Astrocyte of the spinal cord (primary cell): ENCODE measurements around the gene SBF1.
A peak's percentile ranks its signal among the peaks of the same experiment; 100 is the strongest.

Experiments
- DNase-seq: peaks from one replicate; pipeline ENCODE4 v3.0.0; 2011; ENCODE audit warnings: low read depth, low spot score
- H3K4me3 ChIP-seq: 2 replicates; pipeline ENCODE4 v1.5.1; 2011; ENCODE audit warnings: low read depth, mild to moderate bottlenecking, low read length, moderate library complexity
- in situ Hi-C: cut with HindIII; loops from 2 replicates; pipeline ENCODE4 v1.10.0; 2017; ENCODE audit warnings: low sequenced_read_pairs
- TF ChIP-seq, protein P1 (sequence below): IDR thresholded peaks from 2 replicates; pipeline ENCODE4 v1.5.1; 2012; ENCODE audit warnings: low read depth, mild to moderate bottlenecking, low read length, inconsistent platforms

SBF1 gene

GRCh38 chr22:50502096-50502495, 27.3 kb upstream of the SBF1 start:
- TF ChIP-seq, protein P1, sequence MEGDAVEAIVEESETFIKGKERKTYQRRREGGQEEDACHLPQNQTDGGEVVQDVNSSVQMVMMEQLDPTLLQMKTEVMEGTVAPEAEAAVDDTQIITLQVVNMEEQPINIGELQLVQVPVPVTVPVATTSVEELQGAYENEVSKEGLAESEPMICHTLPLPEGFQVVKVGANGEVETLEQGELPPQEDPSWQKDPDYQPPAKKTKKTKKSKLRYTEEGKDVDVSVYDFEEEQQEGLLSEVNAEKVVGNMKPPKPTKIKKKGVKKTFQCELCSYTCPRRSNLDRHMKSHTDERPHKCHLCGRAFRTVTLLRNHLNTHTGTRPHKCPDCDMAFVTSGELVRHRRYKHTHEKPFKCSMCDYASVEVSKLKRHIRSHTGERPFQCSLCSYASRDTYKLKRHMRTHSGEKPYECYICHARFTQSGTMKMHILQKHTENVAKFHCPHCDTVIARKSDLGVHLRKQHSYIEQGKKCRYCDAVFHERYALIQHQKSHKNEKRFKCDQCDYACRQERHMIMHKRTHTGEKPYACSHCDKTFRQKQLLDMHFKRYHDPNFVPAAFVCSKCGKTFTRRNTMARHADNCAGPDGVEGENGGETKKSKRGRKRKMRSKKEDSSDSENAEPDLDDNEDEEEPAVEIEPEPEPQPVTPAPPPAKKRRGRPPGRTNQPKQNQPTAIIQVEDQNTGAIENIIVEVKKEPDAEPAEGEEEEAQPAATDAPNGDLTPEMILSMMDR: no peak
- in situ Hi-C loops: no loop called here
- no peak for DNase-seq
- H3K4me3 ChIP-seq: no peak overlapping the region

- no peak overlapping the region for H3K4me3 ChIP-seq
- no peak for DNase-seq
- TF ChIP-seq, protein P1: no peak
- in situ Hi-C loops: no loop called here
Observed at GRCh38 chr22:50500452-50500851, 25.6 kb upstream of the SBF1 start.

GRCh38 chr22:50498322-50498890, 23.6 kb upstream of the SBF1 start:
- in situ Hi-C loops: no loop called here
- H3K4me3 ChIP-seq: no peak overlapping the region
- DNase-seq: peak; percentile 56
- TF ChIP-seq, protein P1: peak; percentile 82

DNA sequence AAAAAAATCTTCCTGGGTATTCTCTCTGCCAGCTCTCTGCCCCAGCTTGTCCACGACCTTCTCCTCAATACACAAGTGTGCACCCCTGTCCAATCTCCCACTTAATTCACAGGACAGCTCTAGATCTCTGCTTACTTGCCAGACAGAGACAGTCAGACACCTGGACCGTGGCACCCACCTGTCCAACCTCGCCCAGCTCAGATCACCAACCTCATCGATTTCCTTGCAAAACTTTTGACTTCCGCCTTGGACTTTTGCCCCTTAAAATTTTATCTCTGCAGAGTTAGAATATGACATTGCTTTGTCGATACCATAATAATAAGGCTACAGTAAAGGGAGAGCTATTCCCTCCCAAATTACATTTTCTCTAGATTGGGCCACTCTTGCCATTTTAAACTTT, 22.3 kb upstream of the SBF1 start:
- TF ChIP-seq, protein P1: no peak
- H3K4me3 ChIP-seq: no peak overlapping the region
- no peak for DNase-seq
- in situ Hi-C loops: no loop called here

DNA sequence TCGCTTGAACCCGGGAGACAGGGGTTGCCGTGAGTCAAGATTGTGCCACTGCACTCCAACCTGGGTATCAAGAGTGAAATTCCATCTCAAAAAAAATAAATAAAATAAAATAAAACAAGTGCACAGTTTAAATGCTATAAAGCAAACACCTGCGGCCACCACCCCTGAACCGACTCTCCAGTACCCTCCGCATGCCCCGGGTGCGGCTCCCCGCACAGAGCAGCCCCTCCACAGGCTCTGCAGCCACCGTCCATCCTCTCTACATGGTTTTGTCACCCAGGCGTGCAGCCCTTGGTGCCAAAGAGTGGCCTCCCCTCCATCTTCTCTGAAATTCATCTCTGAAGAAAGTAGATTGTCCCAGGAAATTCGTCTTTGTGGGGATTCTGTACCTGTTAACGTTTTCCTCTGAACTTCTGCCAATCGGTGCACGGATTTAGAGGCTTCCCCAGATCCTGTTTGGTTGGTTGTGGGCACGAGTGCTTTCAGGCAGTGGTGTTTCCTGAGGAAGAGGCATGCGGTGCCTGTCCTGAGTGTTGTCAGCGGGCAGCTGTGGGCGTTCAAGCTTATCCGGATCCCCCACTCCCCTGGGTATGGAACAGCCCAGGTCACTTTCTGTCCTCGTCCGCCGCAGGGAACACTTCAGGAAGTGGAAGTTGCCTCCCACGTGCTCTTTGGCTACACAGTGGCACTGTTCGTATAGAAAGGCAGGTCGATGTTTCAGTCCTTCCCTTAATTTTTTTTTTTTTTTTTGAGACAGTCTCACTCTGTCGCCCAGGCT, 15.9 kb upstream of the SBF1 start:
- TF ChIP-seq, protein P1: no peak
- H3K4me3 ChIP-seq: no peak overlapping the region
- in situ Hi-C loops: no loop called here
- no peak for DNase-seq

GRCh38 chr22:50489363-50490243, 14.8 kb upstream of the SBF1 start:
- no peak overlapping the region for H3K4me3 ChIP-seq
- in situ Hi-C loops: no loop called here
- no peak for DNase-seq
- TF ChIP-seq, protein P1: no peak
